A673 (cell line): ENCODE data around the gene OGDH. TPM values are rescaled to one million over a fixed set of nuclear protein-coding genes. Genes with fewer than 3 reads are reported as not detected.

Source experiments
- BruUV-seq: library from RNA; stranded (reverse); fragments of 400-500 nt; replicated peaks from 2 replicates; lab custom pipeline; 2021; lab: Mats Ljungman, UMichigan
- CTCF ChIA-PET: fragments of 300-600 bp; sonication (Branson Sonifier 250); formaldehyde crosslinking; loops from one replicate; lab custom pipeline; 2022; ENCODE audit warnings: antibody characterized with exemption; lab: Charles Lee
- POLR2A ChIA-PET: fragments of 300-600 bp; sonication (Branson Sonifier 250); formaldehyde crosslinking; loops from one replicate; lab custom pipeline; 2022; ENCODE audit warnings: antibody characterized with exemption; ENCODE audit not compliant: low non-redundant PET; lab: Charles Lee
- DNase-seq: peaks from one replicate; pipeline ENCODE4 v3.0.0-alpha.2; 2015; ENCODE audit warnings: low spot score
- H3K27ac ChIP-seq: fragments of 200-600 bp; sonication (generic); 2 replicates; pipeline ENCODE4 v1.5.1; 2016; ENCODE audit warnings: mixed run types, low read depth, mild to moderate bottlenecking, mixed read lengths, antibody characterized with exemption, low read length; ENCODE audit not compliant: poor library complexity, severe bottlenecking
- H3K27me3 ChIP-seq: fragments of 200-600 bp; sonication (generic); replicated peaks from 2 replicates; pipeline ENCODE4 v1.6.1; 2017; ENCODE audit warnings: mixed run types, low read depth, mild to moderate bottlenecking, mixed read lengths, antibody characterized with exemption, low read length; ENCODE audit not compliant: insufficient read depth, poor library complexity
- H3K36me3 ChIP-seq: fragments of 200-600 bp; sonication (generic); 2 replicates; pipeline ENCODE4 v1.6.1; 2016; ENCODE audit warnings: mixed run types, mild to moderate bottlenecking, mixed read lengths, antibody characterized with exemption, low read length; ENCODE audit not compliant: insufficient read depth, poor library complexity, severe bottlenecking
- H3K4me1 ChIP-seq: fragments of 200-600 bp; sonication (generic); 2 replicates; pipeline ENCODE4 v1.6.1; 2017; ENCODE audit warnings: mixed run types, mild to moderate bottlenecking, mixed read lengths, antibody characterized with exemption, low read length; ENCODE audit not compliant: insufficient read depth, poor library complexity, severe bottlenecking
- H3K4me3 ChIP-seq: fragments of 200-600 bp; sonication (generic); 2 replicates; pipeline ENCODE4 v1.5.1; 2016; ENCODE audit warnings: low read depth, mixed run types, mild to moderate bottlenecking, mixed read lengths, low read length; ENCODE audit not compliant: poor library complexity, severe bottlenecking
- H3K9me3 ChIP-seq: fragments of 200-600 bp; sonication (generic); 2 replicates; pipeline ENCODE4 v1.6.1; 2016; ENCODE audit warnings: mixed run types, low read depth, mild to moderate bottlenecking, mixed read lengths, antibody characterized with exemption, low read length; ENCODE audit not compliant: poor library complexity, severe bottlenecking
- CTCF ChIP-seq: fragments of 300-800, 200-600 bp; sonication (generic); conservative IDR thresholded peaks from 2 replicates; pipeline ENCODE4 v1.5.1; 2017; ENCODE audit warnings: low read depth, mild to moderate bottlenecking, antibody characterized with exemption, low read length, moderate library complexity, mixed read lengths
- EZH2 ChIP-seq: fragments of 200-600 bp; sonication (generic); IDR thresholded peaks from 2 replicates; pipeline ENCODE4 v1.6.1; 2017; ENCODE audit warnings: borderline replicate concordance, low read depth, mild to moderate bottlenecking, mixed read lengths, antibody characterized with exemption, low read length; ENCODE audit not compliant: poor library complexity, severe bottlenecking
- intact Hi-C: fragments of 100-400 bp; cut with micrococcal nuclease; formaldehyde crosslinking; loops from one replicate; pipeline ENCODE4 v1.10.0; 2022; ENCODE audit not compliant: unreplicated experiment
- total RNA-seq: library from RNA; stranded (reverse); gene quantifications from 2 replicates; pipeline ENCODE4 v1.2.3, GENCODE V29; 2021

OGDH gene
- total RNA-seq, 1 experiment from 2014 or later = 111 TPM

GRCh38 chr7:44658979-44659378, 52.6 kb downstream of the OGDH start:
- DNase-seq = no peak
- peaks cover 21% of the 10 kb centered on the region for H3K9me3 ChIP-seq
- H3K36me3 ChIP-seq = peaks cover 44% of the 10 kb centered on the region
- BruUV-seq = no TSS peak
- CTCF ChIA-PET = no interaction called here
- no peaks in the 10 kb centered on the region for H3K4me1 ChIP-seq
- H3K4me3 ChIP-seq = no peak overlapping the region
- TF ChIP-seq CTCF = no peak
- TF ChIP-seq EZH2 = no peak
- POLR2A ChIA-PET = no interaction called here
- no peak overlapping the region for H3K27ac ChIP-seq
- intact Hi-C loops = no loop called here
- H3K27me3 ChIP-seq = no peaks in the 10 kb centered on the region

- intact Hi-C loops = no loop called here
- ChIA-PET POLR2A (no interaction called here), CTCF (no interaction called here)
- DNase-seq = no peak
- Histone ChIP-seq H3K9me3 (peaks cover 21% of the 10 kb centered on the region), H3K4me1 (no peaks in the 10 kb centered on the region), H3K36me3 (peaks cover 40% of the 10 kb centered on the region), H3K27me3 (no peaks in the 10 kb centered on the region), H3K27ac (no peak overlapping the region), H3K4me3 (no peak overlapping the region)
- no TSS peak for BruUV-seq
- no peak for TF ChIP-seq CTCF
- no peak for TF ChIP-seq EZH2
Measured at GRCh38 chr7:44661233-44661632, 54.8 kb downstream of the OGDH start.

DNA sequence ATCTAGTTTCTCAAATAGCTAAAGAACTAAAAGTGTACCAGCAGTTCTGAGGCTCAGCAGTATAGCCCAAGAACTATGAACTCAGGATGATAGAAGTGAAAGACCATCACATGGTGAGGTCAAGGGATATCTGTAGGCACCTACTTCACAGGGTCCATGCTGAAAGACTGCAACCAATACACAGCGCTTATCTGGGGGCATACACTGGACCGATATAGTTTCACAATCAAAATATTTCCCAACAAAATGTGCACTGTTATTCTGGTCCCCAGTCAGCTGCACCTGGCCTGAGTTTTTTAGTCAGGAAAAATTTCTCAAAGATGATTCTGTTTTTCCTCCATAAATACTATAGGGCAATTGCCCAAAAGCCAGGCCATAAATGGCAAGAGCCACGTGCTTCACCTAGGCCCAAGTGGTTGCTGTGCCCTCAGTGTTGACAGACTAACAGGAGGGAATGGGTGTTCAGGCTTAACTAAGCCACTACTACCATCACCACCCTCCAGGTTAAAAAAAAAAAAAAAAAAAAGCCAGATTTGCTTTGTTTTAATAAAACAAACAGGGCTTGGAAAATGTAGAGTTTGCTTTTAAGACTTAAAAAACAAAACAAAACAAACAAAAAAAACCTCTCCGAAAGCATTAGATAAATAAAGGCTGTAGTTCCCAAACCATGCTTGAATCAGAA, 58.5 kb downstream of the OGDH start:
- H3K4me3 ChIP-seq = no peak overlapping the region
- no peak overlapping the region for H3K27ac ChIP-seq
- POLR2A ChIA-PET = no interaction called here

More for the DNA sequence above, 58.5 kb downstream of the OGDH start:
- CTCF ChIA-PET = no interaction called here
- no peaks in the 10 kb centered on the region for H3K27me3 ChIP-seq
- H3K4me1 ChIP-seq = no peaks in the 10 kb centered on the region
- TF ChIP-seq EZH2 (no peak), CTCF (no peak)
- peaks cover 32% of the 10 kb centered on the region for H3K36me3 ChIP-seq
- intact Hi-C loops = no loop called here
- BruUV-seq = no TSS peak
- DNase-seq = no peak
- H3K9me3 ChIP-seq = peaks cover 9% of the 10 kb centered on the region
